ENCODE results near the gene HSD17B2.

DNA sequence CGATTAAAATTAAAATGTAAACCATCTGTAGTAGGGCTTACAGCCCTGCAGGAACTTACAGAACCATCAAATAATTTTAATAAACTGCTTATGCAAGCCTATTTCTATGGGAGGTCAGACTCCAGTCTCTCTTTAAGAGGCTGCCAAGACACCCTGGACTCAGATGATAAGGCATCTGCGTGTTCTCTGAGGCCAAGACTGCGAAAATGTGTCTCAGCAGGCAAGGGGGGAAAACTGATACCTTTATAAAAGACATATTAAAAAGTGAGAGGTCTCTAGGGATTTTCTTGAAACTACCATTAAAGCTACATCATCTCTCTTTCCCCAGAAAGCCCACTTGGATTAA, 102.7 kb downstream of the HSD17B2 start:
- no peak for TF ChIP-seq TAF1 (IDR thresholded peaks at IDR 0.05; ENCODE audit: low read depth)
- TF ChIP-seq NFIC (IDR thresholded peaks at IDR 0.05): no peak
- no peak for TF ChIP-seq YY1 (IDR thresholded peaks at IDR 0.05; ENCODE audit: low read depth)
- TF ChIP-seq, protein P1, sequence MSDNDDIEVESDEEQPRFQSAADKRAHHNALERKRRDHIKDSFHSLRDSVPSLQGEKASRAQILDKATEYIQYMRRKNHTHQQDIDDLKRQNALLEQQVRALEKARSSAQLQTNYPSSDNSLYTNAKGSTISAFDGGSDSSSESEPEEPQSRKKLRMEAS (IDR thresholded peaks at IDR 0.05): no peak
- no peak for TF ChIP-seq RAD21 (IDR thresholded peaks at IDR 0.05; ENCODE audit: low read depth)
- no peak for TF ChIP-seq ZBTB7A (IDR thresholded peaks at IDR 0.05; ENCODE audit: low read depth)
- TF ChIP-seq EP300 (IDR thresholded peaks at IDR 0.05; ENCODE audit: borderline replicate concordance): no peak
- no peak for TF ChIP-seq TEAD4 (IDR thresholded peaks at IDR 0.05)
- no peak for TF ChIP-seq CEBPB (IDR thresholded peaks at IDR 0.05)
